ENCODE results near the gene RCBTB2.

GRCh38 chr13:48448285-48448958 is 84.5 kb downstream of the RCBTB2 start:
- TF ChIP-seq POLR2A (IDR thresholded peaks at IDR 0.05; ENCODE audit: low read depth, low read length): no peak
- no peak for TF ChIP-seq POLR2AphosphoS5 (IDR thresholded peaks at IDR 0.05; ENCODE audit: low read depth, low read length)
- TF ChIP-seq TAF1 (IDR thresholded peaks at IDR 0.05; ENCODE audit: borderline replicate concordance, low read depth, low read length): no peak

Data from GM12892 (cell line).